ENCODE results near the gene TPI1. TPM values are rescaled to one million over a fixed set of nuclear protein-coding genes. Genes with fewer than 3 reads are reported as not detected.

Gene TPI1
- total and polyA plus RNA-seq, 2 of the 8 experiments (the other 6 are each of a cell fraction or from before 2014, with no cell fraction given), result 910 to 3,018 TPM

GRCh38 chr12:6851153-6851920 is 16.0 kb upstream of the TPI1 start, which contains the start of gene CDCA3:
Gene CDCA3, minus strand, starts transcription at chr12:6851286. Its CDS starts 334 bp downstream, at chr12:6850952.
- Histone ChIP-seq H2BK20ac (ENCODE audit: low read length) (no peak within 1 kb of the TSS), H2BK5ac (ENCODE audit: low read depth, low read length) (peak within 1 kb of the TSS; percentile 89), H4K5ac (ENCODE audit: insufficient read length, low read depth, low read length) (peak within 1 kb of the TSS; percentile 92), H3K9ac (replicated peaks in 1 of 4; ENCODE audit: extremely low read depth in 1 of 4, low read depth in 3 of 4, low read length in 3 of 4) (peak within 1 kb of the TSS; percentile 75 to 84 (median 78)), H3K4me1 (replicated peaks in 1 of 4; ENCODE audit: control insufficient read depth in 3 of 4, insufficient read depth in 4 of 4, low read length in 3 of 4) (peaks cover 0 to 14% (median 3%) of the 10 kb centered on the region in 4 experiments; a peak in 5 of 7 replicates), H3K56ac (replicated peaks; ENCODE audit: insufficient read length, low read depth, low read length) (peak within 1 kb of the TSS; percentile 85), H2AK5ac (ENCODE audit: low read depth, low read length) (no peak within 1 kb of the TSS), H3K9me3 (ENCODE audit: insufficient read depth in 2 of 2, low read depth in 1 of 2, low read length in 1 of 2) (no peaks in the 10 kb centered on the region), H3K18ac (ENCODE audit: extremely low read depth, low read length) (peak within 1 kb of the TSS; percentile 98), H3K4ac (replicated peaks; ENCODE audit: insufficient read length, low read depth, low read length) (peak within 1 kb of the TSS; percentile 59), H2BK12ac (ENCODE audit: low read depth, low read length) (peak within 1 kb of the TSS; percentile 29; the same call in 1 of the 2 replicates), H3K4me2 (ENCODE audit: insufficient read depth in 1 of 2, low read depth in 2 of 2, low read length in 2 of 2) (peak within 1 kb of the TSS; percentile 65 to 96), H3K27ac (ENCODE audit: low read depth, low read length) (peak within 1 kb of the TSS; percentile 77; the same call in 1 of the 2 replicates), H3K23ac (ENCODE audit: insufficient read length) (no peak within 1 kb of the TSS), H3K79me2 (ENCODE audit: control insufficient read depth in 1 of 2, insufficient read depth in 2 of 2, low read length in 2 of 2) (peaks cover 0 to 29% of the 10 kb centered on the region in 2 experiments; a peak in 2 of 4 replicates), H3K27me3 (replicated peaks in 1 of 4; ENCODE audit: control insufficient read depth in 3 of 4, extremely low read depth in 1 of 4, insufficient read depth in 3 of 4, low read length in 3 of 4) (no peaks in the 10 kb centered on the region), H4K20me1 (replicated peaks in 1 of 2; ENCODE audit: control insufficient read depth in 1 of 2, insufficient read depth in 2 of 2, low read length in 2 of 2) (peaks cover 0 to 3% of the 10 kb centered on the region in 2 experiments), H4K8ac (ENCODE audit: extremely low read depth, insufficient read depth, low read length) (peak within 1 kb of the TSS; percentile 93), H4K91ac (replicated peaks; ENCODE audit: insufficient read length, low read length) (peak within 1 kb of the TSS; percentile 81), H3K36me3 (ENCODE audit: control insufficient read depth in 2 of 4, insufficient read depth in 4 of 4, low read length in 3 of 4) (peaks cover 9 to 33% (median 23%) of the 10 kb centered on the region in 4 experiments; a peak in 7 of 8 replicates), H3K79me1 (ENCODE audit: low read depth, low read length) (peaks cover 2% of the 10 kb centered on the region), H3K14ac (ENCODE audit: insufficient read length) (peak within 1 kb of the TSS; percentile 57), H2BK15ac (ENCODE audit: low read length) (0 out of 2 replicates have a peak within 1 kb of the TSS, but pooled peaks have one; percentile 63), H3K23me2 (ENCODE audit: low read depth, low read length) (peaks cover 12% of the 10 kb centered on the region), H3K4me3 (ENCODE audit: extremely low read depth in 1 of 4, insufficient read depth in 2 of 4, low read depth in 3 of 4, low read length in 4 of 4) (peak within 1 kb of the TSS; percentile 79 to 94 (median 88)), H2AFZ (ENCODE audit: low read length) (peak within 1 kb of the TSS; percentile 91), H2BK120ac (replicated peaks; ENCODE audit: low read depth, low read length) (no peak within 1 kb of the TSS)
- WGBS, 2 experiments (ENCODE audit: extremely low coverage in 1 of 2, insufficient coverage in 1 of 2, insufficient read length in 1 of 2, insufficient replicate concordance in 2 of 2, low coverage in 1 of 2, low lambda C conversion rate in 2 of 2, missing lambda C conversion rate in 1 of 2), result 2% methylated on average over 36 of the region's 37 CpGs; no CpG with 5 or more reads in 1 of the 2 experiments
- DNase-seq (ENCODE audit: low read depth in 1 of 2, low spot score in 2 of 2) (peak in 1 of 2 experiments; percentile 94), FAIRE-seq (peak; percentile 96)
- POLR2A ChIA-PET (ENCODE audit: partially characterized antibody), result interaction anchor here (0.6 to 25.7 kb wide), 28 partner anchors 16 to 528 kb away, joined by 3 to 588 read pairs (median 4); partner anchors contain the start of genes C12orf57, COPS7A, ENO2 and GAPDH
- CTCF ChIA-PET (ENCODE audit: partially characterized antibody), result interaction anchor here (0.5 to 19.8 kb wide), 14 partner anchors 14 to 1004 kb away, joined by 3 to 292 read pairs (median 4); partner anchors contain the start of genes GNB3, MLF2, P3H3 and SPSB2
- TF ChIP-seq SAP30 (IDR thresholded peaks at IDR 0.05; ENCODE audit: insufficient read depth, insufficient replicate concordance, low read length), result peak; percentile 99
- TF ChIP-seq TBP (IDR thresholded peaks at IDR 0.05; ENCODE audit: low read depth, low read length), result 0 out of 2 replicates have a peak, but pooled peaks have one; percentile 23
- peak; percentile 85 for TF ChIP-seq SP2 (IDR thresholded peaks at IDR 0.05; ENCODE audit: low read length)
- peak in 1 of 2 experiments; percentile 91; a peak in 1 of 4 replicates for TF ChIP-seq HDAC2 (IDR thresholded peaks at IDR 0.05; ENCODE audit: borderline replicate concordance in 1 of 2, low read depth in 2 of 2, low read length in 2 of 2)
- no peak for TF ChIP-seq CBX5 (IDR thresholded peaks at IDR 0.05; ENCODE audit: low read depth, low read length)
- TF ChIP-seq BACH1 (IDR thresholded peaks at IDR 0.05; ENCODE audit: low read length), result no peak
- TF ChIP-seq CEBPB (IDR thresholded peaks at IDR 0.05; ENCODE audit: low read depth, low read length), result no peak
- no peak for TF ChIP-seq KDM1A (IDR thresholded peaks at IDR 0.05; ENCODE audit: borderline replicate concordance, low read length)
- no peak for TF ChIP-seq GTF2F1 (IDR thresholded peaks at IDR 0.05; ENCODE audit: borderline replicate concordance, low read depth, low read length)
- TF ChIP-seq ATF3 (IDR thresholded peaks at IDR 0.05; ENCODE audit: insufficient read depth, low read depth, low read length), result no peak

Measured in H1 (cell line).